GM19043 (cell line): Measurements from ENCODE around the gene ABAT.
"Not testable (repeated sequence)": the region's sequence is repeated elsewhere in the genome, so short reads cannot be mapped to it uniquely, and the experiment has no call there.

ENCODE experiments used
- ATAC-seq: cut with Tn5 transposase; IDR thresholded peaks from one replicate; pipeline ENCODE4 v1.9.1; 2021; ENCODE audit warnings: low read depth; ENCODE audit not compliant: unreplicated experiment

ABAT gene

DNA sequence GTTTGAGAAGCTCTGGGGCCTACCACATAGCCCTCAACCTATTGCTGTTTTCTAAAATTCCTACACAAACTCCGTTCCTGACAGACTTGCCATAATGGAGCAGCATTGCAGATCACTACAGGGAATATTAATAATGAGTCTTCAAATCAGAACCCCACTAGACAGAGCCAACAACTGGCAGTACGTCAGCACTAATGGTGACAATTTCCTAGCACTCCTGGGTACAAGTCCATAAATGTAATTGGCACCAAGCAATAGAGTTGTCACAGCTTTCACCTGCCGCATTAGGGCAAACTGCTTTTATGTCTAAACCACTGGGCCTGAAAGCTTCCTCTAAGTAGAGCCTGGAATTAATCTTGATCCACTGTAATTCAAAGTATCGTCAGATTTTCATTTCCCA lies 25.5 kb upstream of the ABAT start:
- ATAC-seq = no peak

DNA sequence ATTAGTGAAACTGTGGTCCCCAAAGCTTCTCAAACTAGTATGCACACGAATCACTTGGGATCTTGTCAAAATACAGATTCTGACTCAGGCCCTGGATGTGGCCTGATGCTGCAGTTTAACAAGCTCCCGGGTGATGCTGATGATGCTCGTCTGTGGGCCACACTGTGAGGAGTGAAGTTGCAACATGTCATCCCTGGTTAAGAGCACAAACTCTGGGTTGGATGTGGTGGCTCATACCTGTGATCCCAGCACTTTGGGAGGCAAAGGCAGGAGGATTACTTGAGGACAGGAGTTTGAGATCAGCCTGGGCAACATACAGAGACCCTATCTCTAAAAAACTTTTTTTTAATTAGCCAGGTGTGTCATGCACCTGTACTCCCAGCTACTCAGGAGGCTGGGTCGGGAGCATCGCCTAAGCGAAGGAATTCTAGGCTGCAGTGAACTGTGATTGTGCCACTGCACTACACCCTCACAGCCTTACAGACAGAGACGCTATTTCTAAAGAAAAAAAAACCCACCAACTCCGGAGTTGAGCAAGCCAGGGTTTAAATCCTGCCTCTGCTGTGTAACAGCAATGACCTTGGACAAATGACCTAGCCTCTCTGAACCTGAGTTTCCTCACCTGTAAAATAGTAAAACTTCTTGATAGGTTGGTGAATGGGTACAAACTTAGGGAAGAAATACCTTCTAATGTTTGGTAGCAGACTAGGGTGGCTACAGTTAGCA lies 24.4 kb upstream of the ABAT start:
- ATAC-seq = no peak

DNA sequence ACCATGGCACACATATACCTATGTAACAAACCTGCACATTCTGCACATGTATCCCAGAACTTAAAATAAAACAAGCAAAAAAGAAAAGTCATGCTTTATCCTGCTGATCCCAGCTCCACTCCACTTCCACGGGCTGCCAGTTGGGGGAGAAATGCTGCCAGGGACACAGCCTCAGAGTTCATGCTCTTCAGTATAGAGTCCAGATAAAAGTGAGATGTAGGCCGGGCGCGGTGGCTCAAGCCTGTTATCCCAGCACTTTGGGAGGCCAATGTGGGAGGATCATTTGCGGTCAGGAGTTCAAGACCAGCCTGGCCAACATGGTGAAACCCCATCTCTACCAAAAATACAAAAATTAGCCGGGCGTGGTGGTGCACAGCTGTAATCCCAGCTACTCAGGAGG lies 22.5 kb upstream of the ABAT start:
- not testable (repeated sequence) for ATAC-seq

GRCh38 chr16:8655184-8655717 lies 19.2 kb upstream of the ABAT start:
- no peak for ATAC-seq

GRCh38 chr16:8656376-8656775 lies 18.0 kb upstream of the ABAT start:
- no peak for ATAC-seq

DNA sequence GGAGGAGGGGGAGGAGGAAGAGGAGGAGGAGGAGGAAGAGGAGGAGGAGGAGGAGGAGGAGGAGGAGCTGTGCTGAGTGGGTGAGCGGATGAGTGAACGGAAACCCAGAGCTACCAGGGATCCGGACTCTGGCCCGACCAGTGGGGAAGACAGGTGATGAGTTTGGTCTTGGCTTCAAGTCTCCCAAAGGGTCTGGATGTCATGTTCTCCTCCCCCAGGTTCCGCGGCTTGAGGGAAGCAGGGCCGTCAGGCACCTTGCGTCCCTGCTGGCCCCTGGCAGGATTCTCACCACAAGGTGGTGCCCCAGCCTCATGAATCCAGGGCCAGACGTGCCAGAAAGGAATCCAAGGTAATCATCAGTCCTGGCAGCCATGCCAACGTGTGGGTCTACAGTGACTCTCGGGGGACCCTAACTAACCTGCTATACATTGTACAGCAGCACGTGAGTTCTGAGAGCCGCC lies 13.5 kb upstream of the ABAT start:
- no peak for ATAC-seq

DNA sequence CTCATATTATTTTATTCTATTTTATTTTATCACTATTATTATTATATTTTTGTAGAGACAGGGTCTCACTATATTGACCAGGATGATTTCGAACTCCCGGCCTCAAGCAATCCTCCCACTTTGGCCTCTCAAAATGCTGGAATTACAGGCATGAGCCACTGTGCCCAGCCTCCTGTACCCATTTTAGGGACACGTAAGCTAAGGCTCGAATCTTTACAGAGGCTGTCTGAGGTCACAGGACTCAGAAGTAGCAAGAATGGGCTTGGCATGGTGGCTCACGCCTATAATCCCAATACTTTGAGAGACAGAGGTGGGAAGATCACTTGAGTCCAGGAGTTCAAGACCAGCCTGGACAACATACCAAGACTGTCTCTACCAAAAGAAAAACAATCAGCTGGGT lies 12.7 kb upstream of the ABAT start:
- no peak for ATAC-seq

GRCh38 chr16:8663192-8664089 lies 11.0 kb upstream of the ABAT start:
- ATAC-seq = no peak

- ATAC-seq = no peak
Measured at GRCh38 chr16:8665529-8665928, 8.9 kb upstream of the ABAT start.

DNA sequence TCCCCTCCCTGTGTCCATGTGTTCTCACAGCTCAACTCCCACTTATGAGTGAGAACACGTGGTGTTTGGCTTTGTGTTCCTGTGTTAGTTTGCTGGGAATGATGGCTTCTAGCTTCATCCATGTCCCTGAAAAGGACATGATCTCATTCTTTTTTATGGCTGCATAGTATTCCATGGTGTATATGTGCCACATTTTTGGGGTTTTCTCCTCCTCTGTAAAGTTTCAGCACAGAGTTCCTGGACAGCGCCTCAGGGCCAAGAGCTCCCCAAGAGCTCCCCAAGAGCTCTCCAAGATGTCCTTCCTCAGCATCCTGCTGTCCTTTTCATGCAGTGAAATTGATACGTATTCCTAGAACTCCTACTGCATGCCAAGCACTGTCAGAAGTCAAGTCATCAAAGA lies 6.9 kb upstream of the ABAT start:
- no peak for ATAC-seq

GRCh38 chr16:8668113-8668512 lies 6.3 kb upstream of the ABAT start:
- no peak for ATAC-seq

GRCh38 chr16:8669481-8669880 lies 4.9 kb upstream of the ABAT start:
- ATAC-seq = no peak

DNA sequence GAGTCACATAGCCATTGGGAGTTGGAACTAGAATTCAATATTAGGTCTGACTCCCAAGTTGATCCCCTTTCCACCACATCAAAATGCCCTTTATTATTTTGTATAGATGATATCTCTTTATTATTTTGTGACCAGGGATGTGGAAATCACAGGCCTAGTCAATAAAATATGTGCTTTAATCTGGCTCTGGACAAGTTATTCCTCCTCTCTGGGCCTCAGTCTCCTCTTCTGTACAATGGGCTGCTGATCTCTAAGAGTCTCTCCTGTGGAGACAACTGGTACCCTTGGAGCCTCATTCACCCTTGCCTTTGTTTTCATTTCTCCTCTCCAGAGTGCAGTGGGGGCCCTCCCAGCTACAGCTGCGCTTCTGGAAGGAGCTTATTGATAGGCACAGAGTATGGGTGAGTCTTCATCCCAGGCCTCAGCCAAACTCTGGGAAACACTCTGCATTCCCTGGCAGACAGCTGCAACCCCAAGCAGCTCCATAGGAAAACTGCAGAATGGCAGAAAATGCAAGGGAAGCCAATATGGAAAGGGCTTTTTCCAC lies 4.3 kb upstream of the ABAT start:
- no peak for ATAC-seq

DNA sequence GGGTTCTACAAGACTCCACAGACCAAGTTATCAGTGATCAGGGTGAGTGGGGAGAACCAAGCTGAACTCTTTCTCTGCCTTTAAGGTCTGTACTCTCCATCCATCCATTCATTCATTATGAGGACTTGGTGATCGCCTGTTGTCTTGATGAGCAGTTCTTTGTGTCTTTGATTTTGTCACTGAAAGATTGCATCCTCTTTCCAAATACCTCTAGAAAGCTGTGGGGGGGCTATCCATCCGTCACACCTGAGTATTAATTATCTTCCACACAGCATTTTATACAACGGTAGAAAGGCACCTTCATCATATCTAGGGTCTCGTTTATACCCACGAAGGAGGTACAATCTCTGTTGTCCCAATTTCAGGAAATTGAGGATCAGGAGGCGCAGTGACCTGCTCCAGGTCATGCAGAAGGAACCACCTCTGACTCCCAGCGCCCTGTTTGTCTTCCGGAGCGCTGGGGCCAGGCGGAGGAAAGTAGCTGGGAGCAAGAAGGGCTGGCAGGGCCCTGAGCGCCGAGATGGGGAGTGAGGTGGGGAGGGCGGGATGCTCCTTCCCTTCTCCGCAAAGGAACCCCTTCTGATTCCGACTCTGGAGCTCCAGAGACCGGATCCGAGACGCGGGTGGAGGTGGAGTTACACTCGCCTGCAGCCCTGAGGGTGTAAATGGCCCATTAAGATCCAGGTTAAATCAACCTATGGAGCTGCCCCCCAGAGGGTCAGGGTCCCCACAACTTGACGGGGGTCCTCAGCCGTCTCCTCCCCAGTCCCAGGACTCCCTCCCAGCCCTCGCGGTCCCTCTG lies 605 bp upstream of the ABAT start:
- ATAC-seq = peak; percentile 31

GRCh38 chr16:8675183-8676159 lies 1.1 kb downstream of the ABAT start:
- ATAC-seq = no peak

DNA sequence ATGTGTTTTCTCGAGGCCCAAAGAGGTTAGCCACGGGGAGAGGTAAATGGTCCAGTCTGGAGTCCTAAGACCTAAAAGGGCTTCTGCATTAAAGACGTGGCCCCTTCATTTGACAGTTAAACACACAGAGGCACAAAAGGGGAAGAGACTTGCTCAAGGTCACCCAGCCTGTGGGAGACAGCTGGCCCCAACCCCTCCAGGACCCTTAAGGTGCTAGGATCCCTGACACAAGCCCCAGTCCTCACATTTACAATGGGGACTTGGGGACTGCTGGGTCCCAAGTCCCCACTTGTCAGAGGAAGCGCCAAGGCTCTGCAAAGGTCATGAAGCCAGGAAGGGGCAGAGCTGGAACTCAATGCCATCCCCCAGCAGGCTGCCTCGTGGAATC lies 1.7 kb downstream of the ABAT start:
- no peak for ATAC-seq

- ATAC-seq = no peak
Measured at GRCh38 chr16:8676737-8677375, 2.4 kb downstream of the ABAT start.

- ATAC-seq = no peak
Measured at GRCh38 chr16:8677481-8677880, 3.1 kb downstream of the ABAT start.
